IPS-18a (cell line): ENCODE results near the gene CCL1.

Source experiments
- H3K27ac ChIP-seq: one replicate; pipeline ENCODE4 v1.5.1; 2013; ENCODE audit warnings: low read length
- H3K27me3 ChIP-seq: one replicate; pipeline ENCODE4 v1.6.1; 2013; ENCODE audit warnings: mild to moderate bottlenecking, low read length; ENCODE audit not compliant: control insufficient read depth, insufficient read depth
- H3K36me3 ChIP-seq: one replicate; pipeline ENCODE4 v1.6.1; 2013; ENCODE audit warnings: low read depth, low read length; ENCODE audit not compliant: control insufficient read depth
- H3K4me1 ChIP-seq: one replicate; pipeline ENCODE4 v1.6.1; 2013; ENCODE audit warnings: low read depth, low read length; ENCODE audit not compliant: control insufficient read depth
- H3K4me3 ChIP-seq: one replicate; pipeline ENCODE4 v1.5.1; 2013; ENCODE audit warnings: low read length
- H3K9ac ChIP-seq: one replicate; pipeline ENCODE4 v1.6.1; 2013; ENCODE audit warnings: mild to moderate bottlenecking, low read length, moderate library complexity
- H3K9me3 ChIP-seq: one replicate; pipeline ENCODE4 v1.6.1; 2013; ENCODE audit warnings: low read depth, low read length; ENCODE audit not compliant: control insufficient read depth

Gene CCL1

GRCh38 chr17:34379868-34380267 is 16.8 kb upstream of the CCL1 start:
- H3K27me3 ChIP-seq = no peaks in the 10 kb centered on the region
- no peaks in the 10 kb centered on the region for H3K4me1 ChIP-seq
- no peaks in the 10 kb centered on the region for H3K9me3 ChIP-seq
- no peak overlapping the region for H3K9ac ChIP-seq
- no peak overlapping the region for H3K27ac ChIP-seq
- no peak overlapping the region for H3K4me3 ChIP-seq
- no peaks in the 10 kb centered on the region for H3K36me3 ChIP-seq

- Histone ChIP-seq H3K4me3 (no peak overlapping the region), H3K27ac (no peak overlapping the region), H3K4me1 (no peaks in the 10 kb centered on the region), H3K27me3 (no peaks in the 10 kb centered on the region), H3K9ac (no peak overlapping the region), H3K9me3 (no peaks in the 10 kb centered on the region), H3K36me3 (no peaks in the 10 kb centered on the region)
These were observed 15.7 kb upstream of the CCL1 start for GRCh38 chr17:34378664-34379101.

DNA sequence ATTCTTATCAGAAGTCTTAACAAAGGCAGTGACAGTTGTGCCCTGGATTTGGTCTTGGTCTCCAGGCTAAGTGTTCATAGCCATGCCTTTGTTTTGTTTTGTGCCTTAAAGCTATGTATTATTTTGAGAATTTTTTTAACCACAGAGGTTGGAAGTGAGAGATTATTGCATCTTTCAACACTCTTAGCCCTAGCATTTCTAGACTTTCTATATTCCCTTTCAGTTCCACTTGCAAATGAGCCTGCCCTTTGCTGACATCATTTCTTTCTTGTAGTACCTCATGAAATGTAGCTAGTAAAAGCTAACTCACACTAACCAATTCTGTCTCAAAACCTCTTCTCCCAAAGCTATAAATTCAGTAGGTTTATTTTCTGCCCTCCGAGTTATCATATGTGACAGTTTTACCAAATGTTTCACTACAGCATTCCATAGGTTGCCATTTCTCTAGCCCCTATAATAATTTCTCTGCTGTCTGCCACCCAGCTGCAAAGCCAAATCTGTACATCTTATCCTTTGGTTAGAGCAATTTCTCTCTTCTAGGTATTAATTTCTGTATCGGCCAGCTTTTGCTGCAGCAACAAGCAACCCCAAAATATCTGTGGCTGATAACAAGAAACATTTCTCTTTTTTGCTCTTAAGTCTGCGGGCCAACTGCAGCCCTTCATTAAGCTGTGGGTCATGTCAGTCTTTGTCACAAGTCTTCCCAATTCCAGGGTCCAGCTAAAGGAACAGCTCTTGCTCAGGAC is 14.2 kb upstream of the CCL1 start:
- Histone ChIP-seq H3K9me3 (no peaks in the 10 kb centered on the region), H3K36me3 (no peaks in the 10 kb centered on the region), H3K4me1 (no peaks in the 10 kb centered on the region), H3K27me3 (no peaks in the 10 kb centered on the region), H3K4me3 (no peak overlapping the region), H3K27ac (no peak overlapping the region), H3K9ac (no peak overlapping the region)

- Histone ChIP-seq H3K9me3 (no peaks in the 10 kb centered on the region), H3K4me3 (no peak overlapping the region), H3K4me1 (no peaks in the 10 kb centered on the region), H3K27ac (no peak overlapping the region), H3K9ac (no peak overlapping the region), H3K36me3 (no peaks in the 10 kb centered on the region), H3K27me3 (no peaks in the 10 kb centered on the region)
These were observed 12.5 kb upstream of the CCL1 start for GRCh38 chr17:34375426-34375997.

GRCh38 chr17:34374457-34374856 is 11.4 kb upstream of the CCL1 start:
- no peaks in the 10 kb centered on the region for H3K27me3 ChIP-seq
- H3K4me1 ChIP-seq = no peaks in the 10 kb centered on the region
- H3K27ac ChIP-seq = no peak overlapping the region
- no peak overlapping the region for H3K9ac ChIP-seq
- no peaks in the 10 kb centered on the region for H3K9me3 ChIP-seq
- no peaks in the 10 kb centered on the region for H3K36me3 ChIP-seq
- H3K4me3 ChIP-seq = no peak overlapping the region

GRCh38 chr17:34371405-34372100 is 8.5 kb upstream of the CCL1 start:
- Histone ChIP-seq H3K27me3 (no peaks in the 10 kb centered on the region), H3K4me3 (no peak overlapping the region), H3K4me1 (no peaks in the 10 kb centered on the region), H3K27ac (no peak overlapping the region), H3K36me3 (no peaks in the 10 kb centered on the region), H3K9ac (no peak overlapping the region), H3K9me3 (no peaks in the 10 kb centered on the region)

DNA sequence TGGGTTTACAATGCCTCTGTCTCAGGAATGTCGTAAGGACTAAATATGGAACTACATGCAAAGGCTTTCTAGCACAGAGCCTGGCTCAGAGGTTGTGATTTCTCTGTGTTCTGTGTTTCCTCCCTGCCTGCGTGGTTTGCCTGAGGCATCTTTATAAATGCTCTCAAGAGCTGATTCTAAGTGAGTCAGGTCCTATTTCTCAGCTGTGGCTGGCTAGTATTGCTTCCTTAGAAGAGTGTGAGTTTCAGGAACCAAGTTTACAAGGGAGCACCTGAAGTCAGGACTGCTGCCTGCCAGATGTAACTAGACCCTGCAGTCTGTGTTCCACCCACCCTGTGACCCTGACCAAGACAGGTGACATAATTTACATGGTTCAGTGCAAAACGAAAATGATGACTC is 8.0 kb upstream of the CCL1 start:
- Histone ChIP-seq H3K36me3 (no peaks in the 10 kb centered on the region), H3K4me3 (no peak overlapping the region), H3K4me1 (no peaks in the 10 kb centered on the region), H3K9ac (no peak overlapping the region), H3K9me3 (no peaks in the 10 kb centered on the region), H3K27me3 (no peaks in the 10 kb centered on the region), H3K27ac (no peak overlapping the region)

GRCh38 chr17:34370376-34370996 is 7.5 kb upstream of the CCL1 start:
- H3K9ac ChIP-seq = no peak overlapping the region
- H3K27ac ChIP-seq = no peak overlapping the region
- no peak overlapping the region for H3K4me3 ChIP-seq
- no peaks in the 10 kb centered on the region for H3K27me3 ChIP-seq
- no peaks in the 10 kb centered on the region for H3K9me3 ChIP-seq
- H3K4me1 ChIP-seq = no peaks in the 10 kb centered on the region
- no peaks in the 10 kb centered on the region for H3K36me3 ChIP-seq

GRCh38 chr17:34369571-34369970 is 6.5 kb upstream of the CCL1 start:
- Histone ChIP-seq H3K4me1 (no peaks in the 10 kb centered on the region), H3K9ac (no peak overlapping the region), H3K36me3 (no peaks in the 10 kb centered on the region), H3K27ac (no peak overlapping the region), H3K27me3 (no peaks in the 10 kb centered on the region), H3K9me3 (no peaks in the 10 kb centered on the region), H3K4me3 (no peak overlapping the region)

DNA sequence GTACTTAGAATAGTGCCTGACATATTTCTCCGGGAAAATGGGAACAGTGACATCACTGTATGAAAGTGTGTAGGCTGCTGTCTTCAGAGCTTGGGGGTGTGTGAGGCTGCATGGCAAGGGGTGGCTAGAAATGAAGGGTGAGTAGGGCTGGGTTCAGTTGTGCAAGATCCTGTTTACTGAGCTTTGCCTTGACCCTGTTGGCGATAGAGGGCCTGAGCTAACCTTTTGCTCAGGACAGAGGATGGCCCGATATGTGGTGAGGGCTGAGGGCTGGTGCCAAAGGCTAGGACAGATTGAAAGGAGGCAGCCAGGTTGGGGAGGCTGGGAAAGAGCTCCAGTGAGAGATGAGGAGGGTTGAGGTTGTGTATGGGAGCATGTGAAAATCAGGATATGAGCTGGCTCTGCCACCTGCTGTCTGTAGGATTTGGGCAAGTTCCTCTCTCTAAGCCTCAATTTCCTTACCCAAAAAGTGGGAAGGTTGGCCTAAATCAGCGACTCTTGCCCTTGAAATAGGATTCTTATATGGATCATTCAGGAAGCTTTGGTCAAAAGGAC is 6.0 kb upstream of the CCL1 start:
- Histone ChIP-seq H3K9ac (no peak overlapping the region), H3K4me3 (no peak overlapping the region), H3K9me3 (no peaks in the 10 kb centered on the region), H3K27me3 (no peaks in the 10 kb centered on the region), H3K36me3 (no peaks in the 10 kb centered on the region), H3K27ac (no peak overlapping the region), H3K4me1 (no peaks in the 10 kb centered on the region)

DNA sequence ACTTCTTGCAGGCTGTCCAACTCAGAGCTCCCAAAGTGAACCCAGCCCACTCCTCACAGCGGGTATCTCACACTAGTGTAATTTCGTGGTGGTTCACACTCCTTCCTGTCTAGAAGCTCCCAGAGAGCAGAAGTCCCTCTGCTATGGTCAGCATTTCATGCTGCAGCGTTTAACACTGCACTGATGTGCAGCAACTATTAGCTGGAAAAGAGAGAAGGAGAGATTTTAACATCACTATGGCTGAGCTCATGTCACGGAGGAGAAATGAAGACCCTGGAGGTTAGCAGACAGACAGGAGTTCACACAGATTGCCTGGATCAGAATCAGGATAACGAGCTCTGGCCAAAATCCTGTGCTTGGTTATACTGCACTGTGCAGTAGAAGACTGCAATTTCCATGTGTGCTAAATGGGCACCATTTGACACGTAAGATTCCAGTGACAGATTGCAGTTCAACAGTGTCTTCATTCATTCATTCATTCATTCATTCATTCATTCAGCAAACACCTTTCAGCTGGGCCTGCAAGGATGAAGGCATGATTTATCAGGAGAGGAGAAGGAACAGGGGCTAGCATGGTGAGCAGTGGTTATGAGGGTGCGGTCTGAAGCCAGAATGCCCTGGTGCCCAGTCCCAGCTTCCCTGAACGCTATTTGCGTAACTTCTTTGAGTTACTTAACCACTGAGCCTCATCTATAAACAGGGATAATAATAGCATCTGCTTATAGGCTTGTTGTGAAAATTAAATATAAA is 5.3 kb upstream of the CCL1 start:
- Histone ChIP-seq H3K4me1 (no peaks in the 10 kb centered on the region), H3K27me3 (no peaks in the 10 kb centered on the region)

More for the DNA sequence above, 5.3 kb upstream of the CCL1 start:
- Histone ChIP-seq H3K27ac (no peak overlapping the region), H3K9ac (no peak overlapping the region), H3K36me3 (no peaks in the 10 kb centered on the region), H3K9me3 (no peaks in the 10 kb centered on the region), H3K4me3 (no peak overlapping the region)
